HAP-1 (cell line): ENCODE results near the gene POLG2.
"Not testable (repeated sequence)": the region's sequence is repeated elsewhere in the genome, so short reads cannot be mapped to it uniquely, and the experiment has no call there.

Experiments used
- DNase-seq, 2 experiments: peaks; one replicate each; pipeline ENCODE4 v3.0.0-alpha.2; 2016 to 2020; ENCODE audit warnings: low spot score in 2 of 2
- H3K27me3 ChIP-seq: fragments of 250-450 bp; sonication (Bioruptor Pico); 2 replicates; pipeline ENCODE4 v1.5.1; 2020; ENCODE audit warnings: low read depth, mild to moderate bottlenecking, moderate library complexity
- H3K36me3 ChIP-seq: fragments of 250-450 bp; sonication (Bioruptor Pico); replicated peaks from 2 replicates; pipeline ENCODE4 v1.5.1; 2020; ENCODE audit warnings: mild to moderate bottlenecking
- H3K4me1 ChIP-seq: fragments of 250-450 bp; sonication (Bioruptor Pico); 2 replicates; pipeline ENCODE4 v1.5.1; 2020; ENCODE audit warnings: mild to moderate bottlenecking
- H3K4me3 ChIP-seq: fragments of 250-450 bp; sonication (Bioruptor Pico); 2 replicates; pipeline ENCODE4 v1.5.1; 2020; ENCODE audit warnings: mild to moderate bottlenecking, moderate library complexity
- H3K9me3 ChIP-seq: fragments of 250-450 bp; sonication (Bioruptor Pico); 2 replicates; pipeline ENCODE4 v1.5.1; 2020; ENCODE audit warnings: mild to moderate bottlenecking, moderate library complexity
- in situ Hi-C: fragments of 300-500 bp; cut with MboI; formaldehyde crosslinking; loops from 3 replicates; pipeline ENCODE4 v1.14.3; 2020; ENCODE audit warnings: low sequenced_read_pairs, inconsistent platforms, mixed read lengths

POLG2 gene

DNA sequence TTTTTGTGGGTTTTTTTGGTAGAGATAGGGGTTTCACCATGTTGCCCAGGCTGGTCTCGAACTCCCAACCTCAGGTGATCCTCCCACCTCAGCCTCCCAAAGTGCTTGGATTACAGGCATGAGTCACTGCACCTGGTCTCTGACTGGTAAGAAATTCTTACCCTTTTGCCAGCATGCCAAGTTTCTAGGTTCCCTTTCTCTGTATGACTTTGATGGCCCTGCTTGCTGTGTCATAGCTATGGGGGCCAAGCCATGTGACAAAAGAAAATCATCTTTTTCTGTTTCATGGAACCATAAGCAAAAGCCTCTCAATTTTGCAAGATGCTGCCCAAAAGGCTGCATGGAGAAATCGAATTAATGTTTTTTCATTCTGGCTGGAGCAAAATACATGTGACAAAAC, 66.8 kb downstream of the POLG2 start:
- H3K4me1 ChIP-seq, DNase-seq, in situ Hi-C loops, H3K36me3 ChIP-seq, H3K27me3 ChIP-seq, H3K4me3 ChIP-seq, H3K9me3 ChIP-seq: not testable (repeated sequence)

GRCh38 chr17:64428406-64428805, 68.4 kb downstream of the POLG2 start:
- Histone ChIP-seq H3K4me1 (peaks cover 14% of the 10 kb centered on the region), H3K9me3 (no peaks in the 10 kb centered on the region), H3K4me3 (no peak overlapping the region), H3K27me3 (peaks cover 2% of the 10 kb centered on the region; the same call in 1 of the 2 replicates), H3K36me3 (no peaks in the 10 kb centered on the region)
- in situ Hi-C loops = loop anchor here (10.0 kb wide), 2 partner anchors 66 to 216 kb away; partner anchors contain the start of gene POLG2
- DNase-seq = no peak
